Colonic mucosa (tissue), 4 donors: Measurements from ENCODE around the gene COL4A2. TPM values are rescaled to one million over a fixed set of nuclear protein-coding genes. Genes with fewer than 3 reads are reported as not detected.

ENCODE experiments used
- DNase-seq: peaks from one replicate; pipeline ENCODE4 v3.0.0-alpha.2; 2020
- H3K27ac ChIP-seq: fragments of 200-600 bp; one replicate; pipeline ENCODE4 v1.8.0; 2021
- H3K27me3 ChIP-seq: fragments of 200-600 bp; one replicate; pipeline ENCODE4 v1.8.0; 2021
- H3K36me3 ChIP-seq: fragments of 200-600 bp; one replicate; pipeline ENCODE4 v1.8.0; 2021
- H3K4me1 ChIP-seq: fragments of 200-600 bp; one replicate; pipeline ENCODE4 v1.8.0; 2021; ENCODE audit warnings: mild to moderate bottlenecking
- H3K4me3 ChIP-seq: fragments of 200-600 bp; one replicate; pipeline ENCODE4 v1.8.0; 2021
- H3K9ac ChIP-seq, 2 donors: one replicate each; pipeline ENCODE4 v1.7.0; 2013; ENCODE audit warnings: control low read depth in 2 of 2, low read depth in 2 of 2, low read length in 2 of 2
- H3K9me3 ChIP-seq: fragments of 200-600 bp; one replicate; pipeline ENCODE4 v1.8.0; 2021
- intact Hi-C: fragments of 100-400 bp; cut with DNase I; formaldehyde crosslinking; loops from one replicate; pipeline ENCODE4 v1.14.1; 2022
- total RNA-seq, 2 donors: library from RNA; stranded (reverse); fragmentation: NEBNext Ultra II Directional in 1 of 2; extraction: Animal tissue kit (Norgen Biotek cat#: 25700) in 1 of 2; gene quantifications; one replicate each; pipeline ENCODE4 v1.2.1, GENCODE V29; 2021
- TF ChIP-seq, protein P1 (sequence below): fragments of 200-600 bp; IDR thresholded peaks from one replicate; pipeline ENCODE4 v1.8.0; 2022; ENCODE audit warnings: antibody characterized with exemption, mild to moderate bottlenecking
- donor health status: healthy.
- donor health status: DM: no; HTN: no; CAD: no.
- donor health status: DM: no; HTN: no; CAD: no.

COL4A2 gene
- total RNA-seq, 2 donors from 2014 or later, result 61.1 to 111 TPM

DNA sequence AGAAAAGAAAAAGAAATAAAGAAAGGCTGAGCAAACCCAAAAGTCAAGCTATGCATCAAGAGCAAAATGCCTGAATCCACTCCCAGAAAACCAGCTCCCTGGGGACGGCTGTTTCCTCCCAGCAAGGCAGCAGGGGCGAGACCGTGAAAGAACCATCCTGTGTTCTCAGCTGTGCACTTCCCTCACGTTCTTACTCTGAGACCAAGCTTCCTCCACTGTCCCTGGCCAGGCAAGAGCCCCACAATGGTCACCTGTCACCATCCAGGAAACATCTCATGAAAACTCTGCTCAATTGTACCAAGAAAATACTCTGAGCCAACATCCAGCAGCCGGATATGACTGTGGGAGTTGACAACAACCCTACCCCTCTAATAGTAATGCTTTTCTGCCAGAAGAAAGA is 231.5 kb downstream of the COL4A2 start:
- no peak overlapping the region for H3K4me3 ChIP-seq
- no peaks in the 10 kb centered on the region for H3K36me3 ChIP-seq
- H3K27me3 ChIP-seq, result no peaks in the 10 kb centered on the region
- DNase-seq, result no peak
- H3K9me3 ChIP-seq, result no peaks in the 10 kb centered on the region
- peak overlapping the region; percentile 32 for H3K27ac ChIP-seq
- intact Hi-C loops, result no loop called here
- H3K9ac ChIP-seq, result no peak overlapping the region
- TF ChIP-seq, protein P1, sequence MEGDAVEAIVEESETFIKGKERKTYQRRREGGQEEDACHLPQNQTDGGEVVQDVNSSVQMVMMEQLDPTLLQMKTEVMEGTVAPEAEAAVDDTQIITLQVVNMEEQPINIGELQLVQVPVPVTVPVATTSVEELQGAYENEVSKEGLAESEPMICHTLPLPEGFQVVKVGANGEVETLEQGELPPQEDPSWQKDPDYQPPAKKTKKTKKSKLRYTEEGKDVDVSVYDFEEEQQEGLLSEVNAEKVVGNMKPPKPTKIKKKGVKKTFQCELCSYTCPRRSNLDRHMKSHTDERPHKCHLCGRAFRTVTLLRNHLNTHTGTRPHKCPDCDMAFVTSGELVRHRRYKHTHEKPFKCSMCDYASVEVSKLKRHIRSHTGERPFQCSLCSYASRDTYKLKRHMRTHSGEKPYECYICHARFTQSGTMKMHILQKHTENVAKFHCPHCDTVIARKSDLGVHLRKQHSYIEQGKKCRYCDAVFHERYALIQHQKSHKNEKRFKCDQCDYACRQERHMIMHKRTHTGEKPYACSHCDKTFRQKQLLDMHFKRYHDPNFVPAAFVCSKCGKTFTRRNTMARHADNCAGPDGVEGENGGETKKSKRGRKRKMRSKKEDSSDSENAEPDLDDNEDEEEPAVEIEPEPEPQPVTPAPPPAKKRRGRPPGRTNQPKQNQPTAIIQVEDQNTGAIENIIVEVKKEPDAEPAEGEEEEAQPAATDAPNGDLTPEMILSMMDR, result no peak
- peaks cover 23% of the 10 kb centered on the region for H3K4me1 ChIP-seq

DNA sequence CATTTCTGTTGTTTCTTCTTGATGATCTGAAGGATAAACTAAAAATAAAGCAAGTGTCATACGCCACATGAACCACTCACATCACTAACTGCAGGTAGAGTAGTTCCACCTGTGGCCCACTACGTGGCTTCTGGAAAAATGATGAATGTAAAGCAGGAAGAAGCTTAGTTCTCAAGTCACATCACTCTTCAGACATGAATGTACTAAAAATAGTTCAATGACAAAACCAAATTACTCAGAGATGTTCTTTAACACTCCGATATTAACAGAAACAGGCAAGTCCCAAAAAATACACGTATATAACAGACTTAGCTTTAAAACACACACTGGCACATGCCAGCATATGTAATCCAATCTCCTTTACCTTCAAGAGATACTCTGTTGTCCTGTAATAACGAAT is 232.8 kb downstream of the COL4A2 start:
- Histone ChIP-seq H3K27me3 (no peaks in the 10 kb centered on the region), H3K9ac (no peak overlapping the region), H3K27ac (no peak overlapping the region), H3K4me1 (peaks cover 23% of the 10 kb centered on the region), H3K4me3 (no peak overlapping the region), H3K9me3 (no peaks in the 10 kb centered on the region), H3K36me3 (no peaks in the 10 kb centered on the region)
- intact Hi-C loops, result no loop called here
- DNase-seq, result no peak
- TF ChIP-seq, protein P1, result no peak

DNA sequence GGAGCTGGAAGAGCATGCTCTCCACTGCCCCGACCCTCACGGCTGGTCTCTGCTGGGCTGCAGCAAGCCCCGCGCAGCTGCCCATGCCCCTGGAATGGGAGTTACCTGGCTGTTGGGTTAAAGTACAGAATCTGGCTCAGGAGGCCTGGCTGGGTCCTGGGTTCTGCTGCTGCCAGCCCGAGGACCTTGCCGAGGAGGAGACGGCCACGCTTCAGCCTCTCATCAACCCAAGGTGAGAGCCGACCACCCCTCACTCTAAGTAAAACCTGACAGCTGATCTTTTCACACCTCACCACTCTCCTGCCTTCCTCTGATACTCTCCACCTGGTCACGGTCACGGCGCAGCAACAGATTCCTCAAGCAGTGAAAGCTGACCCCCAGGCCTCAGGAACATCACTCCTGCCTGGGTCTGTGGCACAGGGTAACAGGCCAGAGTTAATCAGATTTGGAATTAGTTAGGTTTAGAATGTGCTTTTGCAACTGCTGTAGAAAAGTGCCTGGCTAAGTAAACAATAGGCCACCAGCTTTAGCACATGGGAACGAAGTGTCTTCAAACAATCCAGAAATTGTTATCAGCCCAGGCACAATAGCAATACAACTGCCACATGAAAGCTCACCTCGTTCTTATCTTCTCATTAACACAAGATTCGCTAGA is 233.9 kb downstream of the COL4A2 start:
- Histone ChIP-seq H3K27ac (peak overlapping the region; percentile 40), H3K36me3 (no peaks in the 10 kb centered on the region), H3K9me3 (no peaks in the 10 kb centered on the region), H3K4me1 (peaks cover 24% of the 10 kb centered on the region), H3K27me3 (no peaks in the 10 kb centered on the region), H3K4me3 (no peak overlapping the region), H3K9ac (peak overlapping the region in 1 of 2 donors; percentile 61)
- TF ChIP-seq, protein P1, result no peak
- intact Hi-C loops, result no loop called here
- no peak for DNase-seq

DNA sequence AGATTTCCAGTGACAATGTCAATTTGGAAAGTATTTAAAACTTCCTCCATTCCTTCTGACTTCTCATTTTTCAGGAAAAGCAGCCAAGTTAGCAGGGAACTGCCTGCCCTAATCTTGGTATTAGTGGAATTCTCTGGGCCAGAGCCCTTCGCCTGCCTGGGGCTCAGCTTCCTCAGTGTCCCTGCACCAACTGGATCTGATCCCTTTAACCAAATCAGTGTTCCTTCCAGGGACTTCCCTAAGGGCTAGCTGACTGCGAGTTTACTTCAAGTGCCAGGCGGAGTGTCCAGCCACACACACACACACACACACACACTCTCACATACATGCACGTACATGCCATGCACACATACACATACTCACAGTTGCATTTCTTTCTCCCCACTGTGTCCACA is 234.4 kb downstream of the COL4A2 start:
- no peaks in the 10 kb centered on the region for H3K36me3 ChIP-seq
- intact Hi-C loops, result no loop called here
- TF ChIP-seq, protein P1, result no peak
- no peaks in the 10 kb centered on the region for H3K27me3 ChIP-seq
- no peak overlapping the region for H3K4me3 ChIP-seq
- H3K9me3 ChIP-seq, result no peaks in the 10 kb centered on the region
- no peak for DNase-seq
- peak overlapping the region in 1 of 2 donors; percentile 61 for H3K9ac ChIP-seq
- peaks cover 26% of the 10 kb centered on the region for H3K4me1 ChIP-seq
- H3K27ac ChIP-seq, result peak overlapping the region; percentile 40

DNA sequence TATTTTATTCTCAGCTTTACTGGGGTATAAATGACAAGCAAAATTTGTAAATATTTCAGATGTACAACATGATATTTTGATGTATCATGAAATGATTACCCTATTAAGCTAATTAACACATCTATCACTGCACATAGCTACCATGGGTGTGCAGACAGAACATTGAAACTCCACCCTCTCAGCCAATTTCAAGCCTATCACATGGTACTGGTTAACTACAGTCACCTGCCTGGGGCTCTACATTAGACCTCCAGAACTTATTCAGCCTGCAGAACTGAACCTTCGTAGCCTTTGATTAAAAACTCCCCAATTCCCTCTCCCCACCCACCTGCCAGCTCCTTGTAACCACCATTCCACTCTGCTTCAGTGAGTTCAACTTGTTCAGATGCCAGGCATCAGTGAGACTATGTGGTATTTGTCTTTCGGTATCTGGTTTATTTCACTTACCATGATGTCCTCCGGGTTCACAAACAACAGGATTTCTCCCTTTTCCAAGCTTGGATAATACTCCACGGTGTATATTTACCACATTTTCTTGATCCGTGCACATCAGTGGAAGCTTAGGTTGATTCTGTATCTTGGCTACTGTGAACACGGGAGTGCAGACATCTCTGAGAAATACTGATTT is 235.2 kb downstream of the COL4A2 start:
- H3K4me1 ChIP-seq, result peaks cover 23% of the 10 kb centered on the region

More for the DNA sequence above, 235.2 kb downstream of the COL4A2 start:
- TF ChIP-seq, protein P1, result no peak
- H3K9me3 ChIP-seq, result no peaks in the 10 kb centered on the region
- H3K4me3 ChIP-seq, result no peak overlapping the region
- no peaks in the 10 kb centered on the region for H3K36me3 ChIP-seq
- no peak overlapping the region for H3K9ac ChIP-seq
- intact Hi-C loops, result no loop called here
- DNase-seq, result no peak
- H3K27me3 ChIP-seq, result no peaks in the 10 kb centered on the region
- no peak overlapping the region for H3K27ac ChIP-seq
